ENCODE results near the gene SLC10A3. TPM values are rescaled to one million over a fixed set of nuclear protein-coding genes. Genes with fewer than 3 reads are reported as not detected.

SLC10A3 gene
- total RNA-seq, 2 experiments from 2014 or later: 15.7 to 16.4 TPM

- peak; percentile 97 for TF ChIP-seq CTCF (IDR thresholded peaks at IDR 0.05)
- Histone ChIP-seq H3K27ac (ENCODE audit: low read depth in 1 of 2, low read length in 2 of 2) (no peak overlapping the region), H3K4me1 (ENCODE audit: insufficient read depth, low read length) (peaks cover 9% of the 10 kb centered on the region), H3K27me3 (ENCODE audit: control insufficient read depth in 1 of 2, insufficient read depth in 2 of 2, low read length in 2 of 2) (no peaks in the 10 kb centered on the region), H3K36me3 (ENCODE audit: insufficient read depth, low read length) (peaks cover 30% of the 10 kb centered on the region), H3K9me3 (ENCODE audit: control insufficient read depth in 1 of 2, insufficient read depth in 1 of 2, low read length in 2 of 2) (no peaks in the 10 kb centered on the region), H3K4me3 (ENCODE audit: low read length) (no peak overlapping the region)
- H3K4me1 Mint-ChIP-seq (ENCODE audit: low read depth): peaks cover 11% of the 10 kb centered on the region
- H3K36me3 Mint-ChIP-seq (ENCODE audit: low read depth): peaks cover 6% of the 10 kb centered on the region
- intact Hi-C loops (cut with DNase I, micrococcal nuclease): loop anchor here (1.0 to 5.0 kb wide), 3 partner anchors 132 to 521 kb away; partner anchors contain the start of gene RPL10 (in 1 of the 2)
- no peaks in the 10 kb centered on the region for H3K9me3 Mint-ChIP-seq
- POLR2A ChIA-PET: interaction anchor here (1.1 to 1.7 kb wide), 2 partner anchors 47 to 136 kb away, joined by 3 read pairs; partner anchors contain the start of gene RPL10
- peak overlapping the region; percentile 51 for H3K27ac Mint-ChIP-seq
- CTCF ChIA-PET: interaction anchor here (1.5 kb wide), 1 partner anchor 161 kb away, joined by 3 read pairs; no protein-coding TSS in a partner anchor
- peak; percentile 79 to 94 (median 88) for DNase-seq
- ATAC-seq (ENCODE audit: poor library complexity): peak; percentile 97
- H3K4me3 Mint-ChIP-seq: no peak overlapping the region
- H3K27me3 Mint-ChIP-seq: no peaks in the 10 kb centered on the region
These were observed 44.3 kb upstream of the SLC10A3 start for GRCh38 chrX:154534526-154535322.

GRCh38 chrX:154532690-154533089, 42.3 kb upstream of the SLC10A3 start:
- no peak overlapping the region for H3K27ac ChIP-seq (ENCODE audit: low read depth in 1 of 2, low read length in 2 of 2)
- H3K9me3 ChIP-seq (ENCODE audit: control insufficient read depth in 1 of 2, insufficient read depth in 1 of 2, low read length in 2 of 2): no peaks in the 10 kb centered on the region
- no peaks in the 10 kb centered on the region for H3K27me3 Mint-ChIP-seq
- peaks cover 9% of the 10 kb centered on the region for H3K4me1 ChIP-seq (ENCODE audit: insufficient read depth, low read length)
- H3K36me3 Mint-ChIP-seq (ENCODE audit: low read depth): peaks cover 6% of the 10 kb centered on the region
- ChIA-PET POLR2A (interaction anchor here (1.4 to 1.7 kb wide), 3 partner anchors 16 to 135 kb away, joined by 3 to 8 read pairs (median 3); partner anchors contain the start of gene RPL10), CTCF (no interaction called here)
- no peak overlapping the region for H3K4me3 ChIP-seq (ENCODE audit: low read length)
- H3K9me3 Mint-ChIP-seq: no peaks in the 10 kb centered on the region
- intact Hi-C loops (cut with DNase I, micrococcal nuclease): loop anchor here (2.0 to 5.0 kb wide), 3 partner anchors 16 to 135 kb away; partner anchors contain the start of genes FAM3A (in 1 of the 2) and RPL10 (in 1 of the 2)
- H3K4me1 Mint-ChIP-seq (ENCODE audit: low read depth): peaks cover 6% of the 10 kb centered on the region
- H3K27me3 ChIP-seq (ENCODE audit: control insufficient read depth in 1 of 2, insufficient read depth in 2 of 2, low read length in 2 of 2): no peaks in the 10 kb centered on the region
- no peak overlapping the region for H3K27ac Mint-ChIP-seq
- no peak for TF ChIP-seq CTCF (IDR thresholded peaks at IDR 0.05)
- H3K4me3 Mint-ChIP-seq: no peak overlapping the region
- peaks cover 30% of the 10 kb centered on the region for H3K36me3 ChIP-seq (ENCODE audit: insufficient read depth, low read length)
- DNase-seq (no peak), ATAC-seq (ENCODE audit: poor library complexity) (no peak)

- ChIA-PET POLR2A (interaction anchor here (0.6 to 1.6 kb wide), 3 partner anchors 15 to 148 kb away, joined by 3 to 8 read pairs (median 3); partner anchors contain the start of gene RPL10), CTCF (no interaction called here)
- Mint-ChIP-seq H3K9me3 (no peaks in the 10 kb centered on the region), H3K4me1 (ENCODE audit: low read depth) (peaks cover 16% of the 10 kb centered on the region), H3K27ac (no peak overlapping the region), H3K36me3 (ENCODE audit: low read depth) (peaks cover 6% of the 10 kb centered on the region), H3K27me3 (no peaks in the 10 kb centered on the region), H3K4me3 (no peak overlapping the region)
- Histone ChIP-seq H3K36me3 (ENCODE audit: insufficient read depth, low read length) (peaks cover 27% of the 10 kb centered on the region), H3K4me1 (ENCODE audit: insufficient read depth, low read length) (peaks cover 19% of the 10 kb centered on the region), H3K27ac (ENCODE audit: low read depth in 1 of 2, low read length in 2 of 2) (no peak overlapping the region), H3K4me3 (ENCODE audit: low read length) (no peak overlapping the region), H3K9me3 (ENCODE audit: control insufficient read depth in 1 of 2, insufficient read depth in 1 of 2, low read length in 2 of 2) (no peaks in the 10 kb centered on the region), H3K27me3 (ENCODE audit: control insufficient read depth in 1 of 2, insufficient read depth in 2 of 2, low read length in 2 of 2) (no peaks in the 10 kb centered on the region)
- ATAC-seq (ENCODE audit: poor library complexity): no peak
- DNase-seq: no peak
- no peak for TF ChIP-seq CTCF (IDR thresholded peaks at IDR 0.05)
- intact Hi-C loops (cut with DNase I, micrococcal nuclease): loop anchor here (2.0 to 5.0 kb wide), 3 partner anchors 15 to 134 kb away; partner anchors contain the start of genes FAM3A (in 1 of the 2) and RPL10 (in 1 of the 2)
These were observed 41.2 kb upstream of the SLC10A3 start for GRCh38 chrX:154531626-154532025.
